H1 (cell line): ENCODE measurements around the gene ATXN7L3B. TPM values are rescaled to one million over a fixed set of nuclear protein-coding genes. Genes with fewer than 3 reads are reported as not detected.

Experiments
- CTCF ChIA-PET: fragments of 300-600 bp; sonication (Branson Sonifier 250); formaldehyde crosslinking; loops from one replicate; lab custom pipeline; 2021; ENCODE audit not compliant: partially characterized antibody; lab: Charles Lee
- POLR2A ChIA-PET: fragments of 300-600 bp; sonication (Branson Sonifier 250); formaldehyde crosslinking; loops from one replicate; lab custom pipeline; 2021; ENCODE audit warnings: inconsistent platforms; ENCODE audit not compliant: partially characterized antibody; lab: Charles Lee
- DNase-seq, 2 experiments: peaks; one replicate each; pipeline versions ENCODE4 v3.0.0 to v3.0.0-alpha.2; 2010 to 2022; ENCODE audit warnings: low spot score in 2 of 2, low read depth in 1 of 2, mixed read lengths in 1 of 2
- FAIRE-seq: peaks from 2 replicates; lab custom pipeline; 2011; peaks lifted over from hg19 to GRCh38; lab: Jason Lieb, UNC
- H2AFZ ChIP-seq: 2 replicates; pipeline ENCODE4 v1.8.1; 2012; ENCODE audit warnings: low read length, inconsistent platforms
- H2AK5ac ChIP-seq: 2 replicates; pipeline ENCODE4 v1.6.1; 2013; ENCODE audit warnings: low read depth, low read length
- H2BK120ac ChIP-seq: replicated peaks from 2 replicates; pipeline ENCODE3; 2013; ENCODE audit warnings: low read depth, low read length, inconsistent platforms
- H2BK12ac ChIP-seq: 2 replicates; pipeline ENCODE4 v1.6.1; 2013; ENCODE audit warnings: low read depth, low read length
- H2BK15ac ChIP-seq: 2 replicates; pipeline ENCODE4 v1.6.1; 2013; ENCODE audit warnings: low read length
- H2BK20ac ChIP-seq: 2 replicates; pipeline ENCODE4 v1.6.1; 2013; ENCODE audit warnings: low read length
- H2BK5ac ChIP-seq: 2 replicates; pipeline ENCODE4 v1.6.1; 2013; ENCODE audit warnings: low read depth, low read length
- H3K14ac ChIP-seq: 2 replicates; pipeline ENCODE4 v1.6.1; 2013; ENCODE audit warnings: inconsistent platforms; ENCODE audit not compliant: insufficient read length
- H3K18ac ChIP-seq: 2 replicates; pipeline ENCODE4 v1.6.1; 2013; ENCODE audit warnings: low read length; ENCODE audit errors: extremely low read depth
- H3K23ac ChIP-seq: 2 replicates; pipeline ENCODE4 v1.6.1; 2013; ENCODE audit warnings: inconsistent platforms; ENCODE audit not compliant: insufficient read length
- H3K23me2 ChIP-seq: 2 replicates; pipeline ENCODE4 v1.6.1; 2013; ENCODE audit warnings: low read depth, low read length
- H3K27ac ChIP-seq: 2 replicates; pipeline ENCODE4 v1.6.1; 2011; ENCODE audit warnings: low read depth, low read length, inconsistent platforms
- H3K27me3 ChIP-seq, 4 experiments: replicated peaks in 1 of 4; 1 replicate in 1 of 4; 2 replicates in 3 of 4; pipeline versions ENCODE4 v1.6.1 to v1.8.1; 2011 to 2013; ENCODE audit warnings: low read length in 3 of 4, mild to moderate bottlenecking in 3 of 4, inconsistent platforms in 2 of 4, mixed read lengths in 2 of 4, moderate library complexity in 1 of 4; ENCODE audit not compliant: control insufficient read depth in 3 of 4, insufficient read depth in 3 of 4; ENCODE audit errors: extremely low read depth in 1 of 4
- H3K36me3 ChIP-seq, 4 experiments: 2 replicates each; pipeline versions ENCODE4 v1.6.1 to v1.8.1; 2011 to 2013; ENCODE audit warnings: mild to moderate bottlenecking in 4 of 4, low read length in 3 of 4, moderate library complexity in 2 of 4, control low read depth in 1 of 4, inconsistent platforms in 1 of 4; ENCODE audit not compliant: insufficient read depth in 4 of 4, control insufficient read depth in 2 of 4
- H3K4ac ChIP-seq: replicated peaks from 2 replicates; pipeline ENCODE3; 2013; ENCODE audit warnings: low read length, low read depth, mixed read lengths, inconsistent platforms; ENCODE audit not compliant: insufficient read length
- H3K4me1 ChIP-seq, 4 experiments: replicated peaks in 1 of 4; 1 replicate in 1 of 4; 2 replicates in 3 of 4; pipeline versions ENCODE4 v1.6.1 to v1.8.1; 2011 to 2013; ENCODE audit warnings: low read length in 3 of 4, inconsistent platforms in 2 of 4, mixed read lengths in 1 of 4; ENCODE audit not compliant: insufficient read depth in 4 of 4, control insufficient read depth in 3 of 4
- H3K4me2 ChIP-seq, 2 experiments: 2 replicates each; pipeline versions ENCODE4 v1.6.1 to v1.8.1; 2011 to 2013; ENCODE audit warnings: low read depth in 2 of 2, low read length in 2 of 2, control low read depth in 1 of 2, inconsistent platforms in 1 of 2, mild to moderate bottlenecking in 1 of 2; ENCODE audit not compliant: insufficient read depth in 1 of 2
- H3K4me3 ChIP-seq, 4 experiments: fragments of 200-600, 300-600 bp in 1 of 4; sonication (generic), shearing (Covaris generic), sonication (Bioruptor Twin) in 1 of 4; 2 replicates each; pipeline versions ENCODE4 v1.5.1 to v1.8.1; 2011 to 2016; ENCODE audit warnings: low read length in 4 of 4, low read depth in 3 of 4, control low read depth in 2 of 4, inconsistent platforms in 2 of 4, mild to moderate bottlenecking in 2 of 4, mixed read lengths in 1 of 4, moderate library complexity in 1 of 4; ENCODE audit not compliant: insufficient read depth in 2 of 4; ENCODE audit errors: extremely low read depth in 1 of 4
- H3K56ac ChIP-seq: replicated peaks from 2 replicates; pipeline ENCODE3; 2013; ENCODE audit warnings: low read depth, mild to moderate bottlenecking, mixed read lengths, low read length, inconsistent platforms; ENCODE audit not compliant: insufficient read length
- H3K79me1 ChIP-seq: 2 replicates; pipeline ENCODE4 v1.6.1; 2013; ENCODE audit warnings: low read depth, low read length, control low read depth
- H3K79me2 ChIP-seq, 2 experiments: 2 replicates each; pipeline versions ENCODE4 v1.6.1 to v1.8.1; 2012 to 2013; ENCODE audit warnings: low read length in 2 of 2, mild to moderate bottlenecking in 2 of 2, inconsistent platforms in 1 of 2; ENCODE audit not compliant: insufficient read depth in 2 of 2, control insufficient read depth in 1 of 2
- H3K9ac ChIP-seq, 4 experiments: replicated peaks in 1 of 4; 1 replicate in 1 of 4; 2 replicates in 3 of 4; pipeline versions ENCODE4 v1.6.1 to v1.8.1; 2011 to 2013; ENCODE audit warnings: low read depth in 3 of 4, low read length in 3 of 4, control low read depth in 2 of 4, mild to moderate bottlenecking in 2 of 4, moderate library complexity in 2 of 4, inconsistent platforms in 1 of 4; ENCODE audit errors: extremely low read depth in 1 of 4
- H3K9me3 ChIP-seq, 2 experiments: 2 replicates each; pipeline versions ENCODE4 v1.6.1 to v1.8.1; 2012 to 2013; ENCODE audit warnings: mild to moderate bottlenecking in 2 of 2, moderate library complexity in 2 of 2, control low read depth in 1 of 2, inconsistent platforms in 1 of 2, low read depth in 1 of 2, low read length in 1 of 2, mixed read lengths in 1 of 2; ENCODE audit not compliant: insufficient read depth in 2 of 2
- H4K20me1 ChIP-seq, 2 experiments: replicated peaks in 1 of 2; 2 replicates each; pipeline versions ENCODE3 to v1.8.1; 2011 to 2013; ENCODE audit warnings: inconsistent platforms in 2 of 2, low read length in 2 of 2, mild to moderate bottlenecking in 1 of 2; ENCODE audit not compliant: insufficient read depth in 2 of 2, control insufficient read depth in 1 of 2
- H4K5ac ChIP-seq: 2 replicates; pipeline ENCODE4 v1.6.1; 2013; ENCODE audit warnings: low read length, low read depth, mixed read lengths, inconsistent platforms; ENCODE audit not compliant: insufficient read length
- H4K8ac ChIP-seq: 2 replicates; pipeline ENCODE4 v1.8.0; 2013; ENCODE audit warnings: mild to moderate bottlenecking, moderate library complexity, low read length, inconsistent platforms; ENCODE audit not compliant: insufficient read depth; ENCODE audit errors: extremely low read depth
- H4K91ac ChIP-seq: replicated peaks from 2 replicates; pipeline ENCODE3; 2013; ENCODE audit warnings: low read length, mixed read lengths, inconsistent platforms; ENCODE audit not compliant: insufficient read length
- POU5F1 ChIP-seq: IDR thresholded peaks from 2 replicates; pipeline ENCODE4 v1.6.1; 2011; ENCODE audit warnings: low read depth, mild to moderate bottlenecking, low read length, moderate library complexity
- RNF2 ChIP-seq: fragments of 200-900, 300-1000 bp; sonication (generic); IDR thresholded peaks from 2 replicates; pipeline ENCODE4 v1.7.1; 2016; ENCODE audit warnings: borderline replicate concordance, low read depth, mild to moderate bottlenecking, antibody characterized with exemption, low read length; ENCODE audit not compliant: poor library complexity, severe bottlenecking; ENCODE audit errors: missing control alignments
- SAP30 ChIP-seq: fragments of 300-600 bp; sonication (generic); IDR thresholded peaks from 2 replicates; pipeline ENCODE4 v1.7.1; 2012; ENCODE audit warnings: low read length, moderate library complexity, mild to moderate bottlenecking, inconsistent platforms; ENCODE audit not compliant: insufficient read depth, insufficient replicate concordance
- TCF12 ChIP-seq: IDR thresholded peaks from 2 replicates; pipeline ENCODE4 v1.6.1; 2011; ENCODE audit warnings: low read depth, mild to moderate bottlenecking, low read length
- WGBS, 2 experiments: shearing (Covaris generic) in 1 of 2; methylation state at CpG; one replicate each; pipeline versions ENCODE4 v1.1.6 to v1.1.7; 2013 to 2015; ENCODE audit warnings: low lambda C conversion rate in 2 of 2, mixed read lengths in 2 of 2, inconsistent platforms in 1 of 2, low coverage in 1 of 2, missing lambda C conversion rate in 1 of 2; ENCODE audit not compliant: insufficient replicate concordance in 2 of 2, insufficient coverage in 1 of 2, insufficient read length in 1 of 2; ENCODE audit errors: extremely low coverage in 1 of 2, missing lambda C conversion rate in 1 of 2; 5-methylcytosine and 5-hydroxymethylcytosine counted together
- polyA plus RNA-seq, 7 experiments: library from polyadenylated mRNA; depleted of rRNA in 3 of 7; stranded (reverse) in 5 of 7; unstranded in 2 of 7; fragments of >200 nt in 5 of 7; fragments of 200-250 nt in 2 of 7; gene quantifications; 1 replicate in 5 of 7; 2 replicates in 1 of 7; 4 replicates in 1 of 7; pipeline versions ENCODE4 v1.2.1 to v1.2.3, GENCODE V29; 2011 to 2013; ENCODE audit warnings: missing spikeins in 2 of 7, mixed read lengths in 2 of 7
- total RNA-seq: library from RNA; stranded (reverse); fragmentation: NEBNext Ultra II Directional; extraction: Animal tissue kit (Norgen Biotek cat#: 25700); gene quantifications from 2 replicates; pipeline ENCODE4 v1.2.1, GENCODE V29; 2021

The ATXN7L3B gene
- total and polyA plus RNA-seq, 2 of the 8 experiments (the other 6 are each of a cell fraction or from before 2014, with no cell fraction given): 23.7 to 39.9 TPM

DNA sequence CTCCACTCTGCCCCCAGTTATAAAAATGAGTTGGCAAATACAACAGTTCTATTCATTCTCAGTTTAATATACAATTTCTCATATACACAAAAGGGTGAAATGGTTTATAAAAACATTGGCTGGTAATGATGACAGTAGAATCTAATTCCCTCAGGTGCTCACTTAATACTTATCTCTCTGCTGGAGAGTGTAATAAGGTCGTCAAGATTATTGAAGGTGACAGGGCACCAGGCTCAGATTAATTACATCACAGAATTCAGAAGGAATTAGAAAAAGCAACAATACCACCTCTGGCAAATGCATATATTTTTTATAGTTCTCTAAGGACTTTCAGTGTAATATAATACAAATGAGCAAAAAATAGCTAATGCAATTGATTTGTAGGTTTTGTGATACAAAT, 42.3 kb downstream of the ATXN7L3B start:
- ChIA-PET POLR2A (no interaction called here), CTCF (interaction anchor here (0.6 kb wide), 1 partner anchor 17 kb away, joined by 3 read pairs; no protein-coding TSS in a partner anchor)
- no peak overlapping the region for H2AFZ ChIP-seq
- H3K4me3 ChIP-seq: no peak overlapping the region
- no peak overlapping the region for H4K91ac ChIP-seq
- H3K27me3 ChIP-seq: no peaks in the 10 kb centered on the region
- no peak overlapping the region for H2AK5ac ChIP-seq
- H3K79me2 ChIP-seq: no peaks in the 10 kb centered on the region
- no peak overlapping the region for H3K9ac ChIP-seq
- 84% methylated on average over 1 of the region's 1 CpG; no CpG with 5 or more reads in 1 of the 2 experiments for WGBS, 2 experiments
- no peak overlapping the region for H3K18ac ChIP-seq
- H2BK120ac ChIP-seq: no peak overlapping the region
- no peaks in the 10 kb centered on the region for H3K36me3 ChIP-seq
- 0 out of 7 replicates have a peak, but pooled peaks cover 0 to 2% (median 0%) of the 10 kb centered on the region in 4 experiments for H3K4me1 ChIP-seq
- no peak overlapping the region for H4K5ac ChIP-seq
- H3K4ac ChIP-seq: no peak overlapping the region
- H2BK15ac ChIP-seq: no peak overlapping the region
- no peak overlapping the region for H3K27ac ChIP-seq
- no peak overlapping the region for H2BK12ac ChIP-seq
- DNase-seq: no peak
- no peaks in the 10 kb centered on the region for H3K9me3 ChIP-seq
- no peak overlapping the region for H4K8ac ChIP-seq
- H3K56ac ChIP-seq: no peak overlapping the region
- no peak overlapping the region for H3K14ac ChIP-seq
- no peak overlapping the region for H3K23ac ChIP-seq
- no peaks in the 10 kb centered on the region for H3K23me2 ChIP-seq
- H3K4me2 ChIP-seq: no peak overlapping the region
- H2BK5ac ChIP-seq: no peak overlapping the region
- no peaks in the 10 kb centered on the region for H4K20me1 ChIP-seq
- H2BK20ac ChIP-seq: no peak overlapping the region
- FAIRE-seq: no peak
- H3K79me1 ChIP-seq: no peaks in the 10 kb centered on the region
- TF ChIP-seq POU5F1 (no peak), RNF2 (no peak), TCF12 (no peak), SAP30 (no peak)
